RWPE1 (cell line): Measurements from ENCODE around the gene APBA2.

Experiments
- CTCF ChIA-PET: fragments of 350-600 bp; sonication (Branson Sonifier 250); formaldehyde crosslinking; extraction: SDS; loops from one replicate; lab custom pipeline; 2021; lab: Yijun Ruan, JAX
- POLR2A ChIA-PET: fragments of 400-600 bp; formaldehyde crosslinking; extraction: SDS; loops from one replicate; lab custom pipeline; 2020; ENCODE audit warnings: antibody characterized with exemption; ENCODE audit not compliant: low non-redundant PET; lab: Yijun Ruan, JAX
- DNase-seq: peaks from one replicate; pipeline ENCODE4 v3.0.0; 2012; ENCODE audit warnings: low spot score
- H3K27ac ChIP-seq: fragments of 450-650 bp; 2 replicates; pipeline ENCODE4 v1.5.1; 2017
- TF ChIP-seq, protein P1 (sequence below): fragments of 450-650 bp; conservative IDR thresholded peaks from 2 replicates; pipeline ENCODE4 v1.5.1; 2017; ENCODE audit warnings: low read depth, mild to moderate bottlenecking

Gene APBA2

DNA sequence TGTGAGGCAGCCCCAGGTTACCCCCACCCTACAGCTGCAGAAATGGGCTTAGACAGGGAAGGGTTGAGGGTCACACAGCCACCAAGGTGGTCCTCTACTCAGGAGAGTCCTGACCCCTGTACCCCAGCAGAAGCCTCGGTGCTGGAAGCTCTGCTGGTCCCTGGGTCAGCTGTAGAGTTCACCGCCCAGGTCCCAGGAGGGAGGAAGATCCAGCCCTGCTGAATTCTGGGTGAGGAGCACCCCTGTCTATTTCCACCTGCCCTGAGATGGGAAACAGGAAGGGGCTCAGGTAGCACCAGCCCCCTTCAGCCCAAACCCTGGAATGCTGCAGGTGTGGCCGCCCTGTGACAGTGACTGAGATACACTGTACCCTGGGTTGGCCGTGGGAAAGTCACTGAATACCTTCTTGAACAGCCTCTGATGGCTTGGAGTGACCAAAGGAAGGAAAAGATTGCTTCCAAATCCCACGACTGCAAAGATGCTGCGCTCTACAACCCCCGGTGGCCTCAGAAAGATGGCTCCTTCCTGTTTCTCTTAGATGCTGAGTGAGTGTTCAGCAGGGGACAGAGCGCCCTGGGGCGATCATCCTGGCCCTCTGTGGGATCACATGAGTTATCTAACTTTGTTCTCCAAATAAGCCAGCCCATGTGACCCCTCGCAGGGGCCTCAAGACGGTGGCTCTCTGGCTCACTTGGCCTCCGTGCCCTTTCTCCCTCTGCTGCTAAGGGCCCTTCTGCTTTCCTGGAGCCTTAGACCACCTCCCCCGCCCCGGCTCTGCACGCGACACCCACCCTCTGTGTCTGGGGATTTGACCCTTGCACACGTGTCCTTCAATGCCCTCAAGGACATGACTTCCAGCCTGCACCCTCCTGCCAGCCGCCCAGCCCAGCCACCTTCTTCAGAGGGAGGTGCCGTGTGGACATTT, 242.0 kb downstream of the APBA2 start:
- TF ChIP-seq, protein P1, sequence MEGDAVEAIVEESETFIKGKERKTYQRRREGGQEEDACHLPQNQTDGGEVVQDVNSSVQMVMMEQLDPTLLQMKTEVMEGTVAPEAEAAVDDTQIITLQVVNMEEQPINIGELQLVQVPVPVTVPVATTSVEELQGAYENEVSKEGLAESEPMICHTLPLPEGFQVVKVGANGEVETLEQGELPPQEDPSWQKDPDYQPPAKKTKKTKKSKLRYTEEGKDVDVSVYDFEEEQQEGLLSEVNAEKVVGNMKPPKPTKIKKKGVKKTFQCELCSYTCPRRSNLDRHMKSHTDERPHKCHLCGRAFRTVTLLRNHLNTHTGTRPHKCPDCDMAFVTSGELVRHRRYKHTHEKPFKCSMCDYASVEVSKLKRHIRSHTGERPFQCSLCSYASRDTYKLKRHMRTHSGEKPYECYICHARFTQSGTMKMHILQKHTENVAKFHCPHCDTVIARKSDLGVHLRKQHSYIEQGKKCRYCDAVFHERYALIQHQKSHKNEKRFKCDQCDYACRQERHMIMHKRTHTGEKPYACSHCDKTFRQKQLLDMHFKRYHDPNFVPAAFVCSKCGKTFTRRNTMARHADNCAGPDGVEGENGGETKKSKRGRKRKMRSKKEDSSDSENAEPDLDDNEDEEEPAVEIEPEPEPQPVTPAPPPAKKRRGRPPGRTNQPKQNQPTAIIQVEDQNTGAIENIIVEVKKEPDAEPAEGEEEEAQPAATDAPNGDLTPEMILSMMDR = no peak
- no peak overlapping the region for H3K27ac ChIP-seq
- POLR2A ChIA-PET = no interaction called here
- no peak for DNase-seq
- CTCF ChIA-PET = interaction anchor here (0.6 kb wide), 2 partner anchors 27 to 217 kb away, joined by 3 to 4 read pairs; no protein-coding TSS in a partner anchor

DNA sequence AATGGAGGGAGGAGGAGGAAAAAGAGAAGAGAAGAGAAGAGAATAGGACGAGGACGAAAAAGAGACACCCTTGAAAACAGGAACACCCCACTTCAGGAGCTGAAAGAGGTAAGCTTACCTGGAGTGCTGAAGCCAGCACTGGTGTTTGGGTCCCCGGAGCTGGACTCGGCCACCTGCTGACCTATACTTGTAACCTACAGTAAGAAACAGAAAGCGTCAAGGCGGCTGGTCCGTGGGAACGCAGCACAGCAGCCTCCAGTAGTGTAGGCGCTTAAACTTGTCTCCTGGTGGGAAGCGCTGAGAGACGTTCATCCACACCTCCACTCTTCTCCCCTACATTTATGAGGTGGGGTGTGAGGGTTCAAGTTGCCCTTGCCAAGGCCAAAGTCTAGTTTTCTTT, 242.9 kb downstream of the APBA2 start:
- H3K27ac ChIP-seq = no peak overlapping the region
- POLR2A ChIA-PET = no interaction called here
- TF ChIP-seq, protein P1 = no peak
- CTCF ChIA-PET = interaction anchor here (0.6 to 2.9 kb wide), 3 partner anchors 11 to 216 kb away, joined by 3 to 9 read pairs (median 4); no protein-coding TSS in a partner anchor
- no peak for DNase-seq

DNA sequence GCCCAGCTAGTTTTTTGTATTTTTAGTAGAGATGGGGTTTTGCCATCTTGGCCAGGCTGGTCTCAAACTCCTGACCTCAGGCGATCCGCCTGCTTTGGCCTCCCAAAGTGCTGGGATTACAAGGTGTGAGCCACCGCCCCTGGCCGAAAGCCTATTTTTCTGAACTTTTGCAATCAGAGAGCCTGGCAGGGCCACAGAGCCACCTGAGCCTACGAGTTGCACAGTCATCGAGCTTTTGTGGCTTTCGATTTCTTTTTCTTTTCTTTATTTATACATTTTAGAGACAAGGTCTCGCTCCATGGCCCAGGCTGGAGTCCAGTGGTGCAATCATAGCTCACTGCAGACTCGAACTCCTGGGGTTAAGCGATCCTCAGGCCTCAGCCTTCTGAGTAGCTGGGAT, 243.4 kb downstream of the APBA2 start:
- TF ChIP-seq, protein P1 = no peak
- ChIA-PET POLR2A (no interaction called here), CTCF (interaction anchor here (2.9 kb wide), 1 partner anchor 11 kb away, joined by 9 read pairs; no protein-coding TSS in a partner anchor)
- no peak overlapping the region for H3K27ac ChIP-seq
- no peak for DNase-seq

DNA sequence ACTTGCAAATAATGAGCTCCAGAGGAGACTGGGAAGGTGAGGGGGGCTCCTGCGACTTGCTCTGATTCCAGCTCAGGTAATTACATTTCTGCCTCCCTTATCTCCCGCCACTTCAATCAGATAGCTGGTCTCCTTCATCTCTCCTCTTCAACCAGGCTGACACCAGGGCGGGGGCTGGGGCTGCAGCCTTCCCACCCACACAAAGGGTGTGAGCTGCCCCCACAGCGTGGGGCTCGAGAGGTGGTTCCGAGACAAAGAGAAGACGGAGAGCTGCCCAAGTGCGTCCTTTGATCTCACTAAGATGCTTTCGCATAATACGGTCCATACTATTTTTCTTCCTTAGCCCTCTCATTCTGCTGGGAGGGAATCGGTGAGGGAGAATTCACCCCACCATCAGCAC, 244.2 kb downstream of the APBA2 start:
- POLR2A ChIA-PET = no interaction called here
- no peak for DNase-seq
- CTCF ChIA-PET = interaction anchor here (2.9 kb wide), 1 partner anchor 10 kb away, joined by 9 read pairs; no protein-coding TSS in a partner anchor
- H3K27ac ChIP-seq = no peak overlapping the region
- TF ChIP-seq, protein P1 = no peak

DNA sequence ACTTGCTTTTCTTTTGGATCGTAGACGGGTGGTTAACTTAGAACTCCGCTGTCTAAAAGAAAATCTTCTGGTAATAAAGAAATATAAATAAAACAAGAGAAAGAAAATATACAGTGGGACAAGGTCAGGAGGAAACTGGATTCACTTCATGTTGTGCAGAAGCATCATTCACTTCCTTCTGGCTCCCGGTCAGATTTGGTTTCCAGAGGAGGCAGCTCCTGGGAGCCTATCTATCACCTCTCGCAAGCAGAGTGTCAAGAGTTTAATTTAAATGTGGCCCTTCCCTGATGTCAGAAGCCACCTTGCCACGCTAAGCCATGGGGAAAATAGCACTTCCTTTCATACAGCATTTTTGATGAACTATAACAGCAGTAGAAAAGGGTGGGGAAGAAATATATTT, 244.7 kb downstream of the APBA2 start:
- TF ChIP-seq, protein P1 = no peak
- DNase-seq = no peak
- CTCF ChIA-PET = interaction anchor here (2.9 kb wide), 1 partner anchor 9 kb away, joined by 9 read pairs; no protein-coding TSS in a partner anchor
- no peak overlapping the region for H3K27ac ChIP-seq
- POLR2A ChIA-PET = no interaction called here

DNA sequence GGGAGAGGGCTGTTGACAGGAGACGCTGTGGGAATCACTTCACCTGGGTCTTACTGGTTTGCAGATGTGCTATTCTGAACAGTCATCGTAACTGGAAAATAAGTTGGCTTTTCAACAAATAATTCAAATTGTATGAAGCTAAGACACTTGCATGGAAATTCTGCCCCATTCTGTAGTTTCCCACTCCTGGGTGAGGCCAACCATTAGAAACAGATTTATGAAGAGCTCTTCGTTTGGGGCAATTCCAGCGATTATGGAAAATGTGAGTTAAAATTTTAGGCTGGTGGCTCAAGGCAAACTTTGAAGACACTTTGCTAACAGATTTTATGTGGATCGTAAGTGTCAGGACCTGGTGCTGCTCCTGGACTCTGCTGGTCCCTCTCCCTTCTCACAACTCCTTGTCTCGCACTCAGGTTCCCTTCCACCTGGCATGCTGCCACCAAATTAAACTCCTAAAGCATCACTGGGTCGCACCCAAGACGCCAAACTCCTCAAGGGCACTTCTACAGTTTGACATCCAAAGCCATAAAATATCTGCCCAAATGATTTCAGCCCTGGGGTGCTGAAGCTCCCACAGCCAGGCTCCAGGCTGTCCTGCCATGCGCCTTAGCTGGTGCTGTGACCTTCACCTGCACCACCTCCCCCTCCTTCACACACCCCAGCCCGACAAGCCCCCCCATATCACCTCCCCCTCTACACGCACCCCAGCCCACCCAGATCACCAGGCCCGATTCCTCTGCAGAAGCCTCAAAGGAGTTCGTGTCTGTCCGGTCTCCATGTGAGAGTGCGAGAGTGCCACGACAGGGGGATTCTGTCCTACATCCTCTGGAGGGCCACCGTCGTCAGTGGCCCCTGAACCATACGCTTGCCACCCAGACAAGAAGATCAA, 245.4 kb downstream of the APBA2 start:
- no peak overlapping the region for H3K27ac ChIP-seq
- ChIA-PET CTCF (interaction anchor here (2.9 kb wide), 1 partner anchor 9 kb away, joined by 9 read pairs; no protein-coding TSS in a partner anchor), POLR2A (no interaction called here)
- TF ChIP-seq, protein P1 = no peak
- DNase-seq = no peak
